NT2/D1 (cell line): Measurements from ENCODE around the gene SNTA1.
"Not testable (repeated sequence)": the region's sequence is repeated elsewhere in the genome, so short reads cannot be mapped to it uniquely, and the experiment has no call there.

Source experiments
- SUZ12 ChIP-seq: IDR thresholded peaks from 2 replicates; pipeline ENCODE4 v1.6.1; 2011; ENCODE audit not compliant: insufficient read length, insufficient read depth; ENCODE audit errors: extremely low read depth
- YY1 ChIP-seq: IDR thresholded peaks from 2 replicates; pipeline ENCODE4 v1.6.1; 2011; ENCODE audit not compliant: insufficient read length, insufficient read depth

DNA sequence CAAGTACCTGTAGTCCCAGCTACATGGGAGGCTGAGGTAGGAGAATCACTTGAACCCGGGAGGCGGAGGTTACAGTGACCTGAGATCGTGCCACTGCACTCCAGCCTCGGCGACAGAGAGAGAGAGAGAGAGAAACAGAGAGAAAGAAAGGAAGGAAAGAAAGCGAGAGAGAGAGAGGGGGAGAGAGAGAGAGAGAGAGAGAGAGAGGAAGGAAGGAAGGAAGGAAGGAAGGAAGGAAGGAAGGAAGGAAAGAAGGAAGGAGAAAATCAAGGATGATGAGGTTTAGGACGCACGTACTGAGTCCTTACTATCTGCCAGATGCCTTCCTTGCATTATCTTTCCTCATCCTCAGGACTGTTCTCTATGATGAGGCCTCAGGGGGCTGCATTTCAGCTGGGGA lies 21.2 kb upstream of the SNTA1 start:
- TF ChIP-seq SUZ12, YY1: not testable (repeated sequence)
